Measurements from ENCODE around the gene CAPZB.

- TF ChIP-seq, protein P1, sequence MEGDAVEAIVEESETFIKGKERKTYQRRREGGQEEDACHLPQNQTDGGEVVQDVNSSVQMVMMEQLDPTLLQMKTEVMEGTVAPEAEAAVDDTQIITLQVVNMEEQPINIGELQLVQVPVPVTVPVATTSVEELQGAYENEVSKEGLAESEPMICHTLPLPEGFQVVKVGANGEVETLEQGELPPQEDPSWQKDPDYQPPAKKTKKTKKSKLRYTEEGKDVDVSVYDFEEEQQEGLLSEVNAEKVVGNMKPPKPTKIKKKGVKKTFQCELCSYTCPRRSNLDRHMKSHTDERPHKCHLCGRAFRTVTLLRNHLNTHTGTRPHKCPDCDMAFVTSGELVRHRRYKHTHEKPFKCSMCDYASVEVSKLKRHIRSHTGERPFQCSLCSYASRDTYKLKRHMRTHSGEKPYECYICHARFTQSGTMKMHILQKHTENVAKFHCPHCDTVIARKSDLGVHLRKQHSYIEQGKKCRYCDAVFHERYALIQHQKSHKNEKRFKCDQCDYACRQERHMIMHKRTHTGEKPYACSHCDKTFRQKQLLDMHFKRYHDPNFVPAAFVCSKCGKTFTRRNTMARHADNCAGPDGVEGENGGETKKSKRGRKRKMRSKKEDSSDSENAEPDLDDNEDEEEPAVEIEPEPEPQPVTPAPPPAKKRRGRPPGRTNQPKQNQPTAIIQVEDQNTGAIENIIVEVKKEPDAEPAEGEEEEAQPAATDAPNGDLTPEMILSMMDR (IDR thresholded peaks at IDR 0.05; ENCODE audit: borderline replicate concordance, extremely low read depth, low read length, poor library complexity, severe bottlenecking), result no peak
- no peak for TF ChIP-seq EZH2 (IDR thresholded peaks at IDR 0.05; ENCODE audit: borderline replicate concordance, low read depth, low read length, severe bottlenecking)
Observed at GRCh38 chr1:19344831-19345230, 140.5 kb downstream of the CAPZB start.

Measured in DND-41 (cell line).